IPS DF 19.7 (cell line): Measurements from ENCODE around the gene GLYATL1.
A peak's percentile ranks its signal among the peaks of the same experiment; 100 is the strongest.

Experiments
- DNase-seq: peaks from one replicate; pipeline ENCODE4 v3.0.0-alpha.2; 2013; ENCODE audit warnings: low read depth, low spot score

The GLYATL1 gene

DNA sequence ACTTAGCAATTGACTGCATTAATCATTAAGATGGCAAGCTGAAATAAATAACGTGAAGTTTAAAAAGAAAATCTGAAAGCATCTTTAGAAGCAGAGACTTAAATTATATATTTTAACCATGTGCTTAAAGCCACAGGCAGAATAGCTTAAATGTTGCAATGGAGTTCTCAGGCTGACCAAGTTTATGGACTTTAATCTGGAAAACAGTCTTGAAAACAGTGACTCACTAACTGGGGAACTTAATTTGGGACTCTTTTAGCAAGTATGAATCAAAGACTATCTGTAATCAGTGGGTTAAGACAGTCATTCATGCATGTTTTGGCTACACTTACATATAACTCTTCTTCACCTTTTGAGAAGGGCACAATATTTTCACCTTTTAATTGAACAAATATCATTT, 12.6 kb upstream of the GLYATL1 start:
- no peak for DNase-seq

DNA sequence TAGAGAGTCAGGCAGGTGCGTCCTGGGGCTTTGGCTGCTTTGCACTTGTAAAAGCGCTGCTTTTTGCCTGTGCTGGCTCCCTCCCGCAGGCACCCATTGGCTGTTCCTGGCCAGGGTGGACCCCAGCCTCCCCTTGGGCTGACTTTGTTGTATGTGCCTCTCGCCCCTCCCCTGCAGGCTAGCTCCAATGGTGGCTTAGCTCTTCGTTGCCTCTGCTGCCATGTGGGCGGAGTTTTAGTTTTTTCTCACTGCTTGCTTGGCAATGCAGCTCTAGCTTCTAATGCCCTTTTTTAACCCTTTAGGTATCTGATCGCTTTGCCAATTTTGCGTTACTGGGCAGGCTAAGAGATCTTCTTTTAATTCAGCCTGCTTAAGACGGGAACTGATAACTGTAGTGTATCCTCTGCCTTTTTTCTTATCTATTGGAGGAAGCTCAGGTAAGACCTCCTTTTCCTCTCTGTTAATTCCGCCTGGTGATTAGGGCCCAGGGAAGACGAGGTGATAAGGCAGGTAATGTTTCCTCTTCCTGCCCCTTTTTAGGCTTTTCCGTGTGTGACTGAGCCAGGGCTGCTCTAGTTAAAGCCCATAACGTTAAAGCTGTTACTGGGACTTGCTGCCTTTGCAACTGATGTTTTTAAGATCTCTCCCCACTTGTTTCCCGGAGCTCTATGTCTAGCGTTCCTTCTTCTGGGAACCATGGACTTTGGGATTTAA, 11.7 kb upstream of the GLYATL1 start:
- DNase-seq = peak; percentile 96

DNA sequence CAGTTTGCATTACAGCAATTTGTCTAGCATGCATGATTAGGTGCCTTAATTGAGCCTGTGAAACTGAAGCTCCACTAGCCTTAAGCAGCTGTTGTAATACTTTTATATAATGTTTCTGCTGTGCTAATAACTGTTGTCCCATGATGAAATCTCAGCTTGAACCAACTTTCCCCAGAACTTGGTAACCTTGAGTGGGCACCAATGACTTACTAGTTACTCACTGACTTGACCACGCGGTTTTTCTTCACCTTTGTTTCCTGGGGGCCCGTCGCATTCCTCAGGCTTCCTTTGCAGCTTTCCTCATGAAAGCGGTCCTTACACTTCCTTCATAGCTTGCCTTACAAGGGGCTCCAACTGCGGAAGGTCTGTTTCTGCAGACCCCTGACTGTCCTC, 11.2 kb upstream of the GLYATL1 start:
- DNase-seq = no peak

DNA sequence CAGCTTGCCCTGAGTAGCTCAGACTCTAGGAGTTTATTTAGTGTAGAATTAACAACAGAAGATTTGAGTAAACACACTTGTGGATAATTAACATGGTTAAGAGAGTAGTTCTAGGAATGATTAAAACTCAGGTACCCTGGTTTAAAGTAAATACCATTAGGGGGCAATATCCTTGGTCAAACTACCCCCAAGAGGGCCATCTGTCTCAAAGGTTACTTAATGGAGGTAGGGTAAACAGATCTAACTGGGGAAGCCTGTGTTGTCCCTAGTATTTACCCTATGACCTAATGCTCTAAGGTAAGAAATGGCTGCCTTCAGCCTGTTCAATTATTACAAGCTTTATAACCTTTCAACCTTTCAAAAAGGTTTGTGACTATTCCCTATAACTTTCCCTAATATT, 10.6 kb upstream of the GLYATL1 start:
- DNase-seq = no peak

DNA sequence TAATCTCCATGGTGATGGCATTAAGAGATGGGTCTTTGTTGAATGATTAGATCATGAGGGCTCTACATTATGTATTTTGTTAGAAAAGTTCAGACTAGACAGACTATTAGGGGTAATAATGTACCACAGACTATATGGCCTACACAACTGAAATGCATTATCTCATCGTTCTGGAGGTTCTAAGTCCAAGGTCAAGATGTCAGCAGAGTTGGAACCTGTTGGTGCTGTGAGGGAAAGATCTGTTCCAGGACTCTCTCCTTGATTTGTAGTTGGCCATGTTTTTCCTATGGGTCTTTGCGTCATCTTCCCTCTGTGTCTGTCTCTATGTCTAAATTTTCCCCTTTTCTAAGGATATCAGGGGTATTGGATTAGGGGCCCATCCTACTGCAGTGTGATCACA, 8.4 kb upstream of the GLYATL1 start:
- no peak for DNase-seq

DNA sequence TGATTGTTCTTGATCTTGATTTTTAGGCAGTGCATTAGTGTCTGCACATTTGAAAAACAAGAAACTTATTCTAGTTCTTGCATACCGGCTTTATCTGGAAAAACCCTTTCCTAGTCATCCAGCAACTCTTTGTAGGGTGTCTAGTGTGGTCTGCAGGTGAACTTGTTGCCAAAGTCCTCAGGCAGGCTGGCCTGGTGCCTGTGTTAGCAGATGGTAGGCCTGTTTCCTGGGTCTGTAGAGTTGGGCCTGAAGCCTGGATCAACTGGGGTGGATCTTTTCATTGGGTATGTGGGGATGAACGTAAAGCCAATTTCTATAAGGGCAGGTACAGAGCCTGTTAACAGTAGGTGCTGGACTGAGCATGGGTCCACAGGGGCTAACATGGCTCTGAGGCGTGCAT, 5.6 kb upstream of the GLYATL1 start:
- no peak for DNase-seq

DNA sequence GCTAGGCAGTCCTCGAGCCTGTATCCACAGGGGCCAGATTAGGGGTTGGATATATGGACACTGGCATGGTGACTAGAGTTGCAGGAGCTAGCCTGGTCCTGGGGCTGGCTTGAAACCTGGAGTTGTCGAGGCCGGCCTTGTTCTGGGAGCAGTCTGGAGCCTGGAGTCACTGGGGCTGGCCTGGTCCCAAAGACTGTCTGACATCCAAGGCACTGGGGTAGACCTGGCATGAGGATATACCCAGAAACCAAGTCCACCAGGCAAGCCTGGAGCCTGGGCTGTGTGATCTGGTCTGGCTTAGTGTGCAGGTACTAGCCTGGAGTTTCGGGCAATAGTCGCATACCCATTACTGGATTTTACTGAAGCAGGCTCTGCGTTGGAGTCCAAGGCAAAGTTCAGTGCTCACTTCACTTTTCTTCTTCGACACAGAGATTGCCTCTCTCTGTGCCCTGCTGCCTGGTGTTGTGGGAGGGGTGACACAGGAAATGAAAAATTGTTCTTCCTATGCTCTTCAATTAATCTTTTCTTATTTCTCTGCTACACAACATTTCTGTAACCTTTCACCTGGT, 4.3 kb upstream of the GLYATL1 start:
- no peak for DNase-seq

DNA sequence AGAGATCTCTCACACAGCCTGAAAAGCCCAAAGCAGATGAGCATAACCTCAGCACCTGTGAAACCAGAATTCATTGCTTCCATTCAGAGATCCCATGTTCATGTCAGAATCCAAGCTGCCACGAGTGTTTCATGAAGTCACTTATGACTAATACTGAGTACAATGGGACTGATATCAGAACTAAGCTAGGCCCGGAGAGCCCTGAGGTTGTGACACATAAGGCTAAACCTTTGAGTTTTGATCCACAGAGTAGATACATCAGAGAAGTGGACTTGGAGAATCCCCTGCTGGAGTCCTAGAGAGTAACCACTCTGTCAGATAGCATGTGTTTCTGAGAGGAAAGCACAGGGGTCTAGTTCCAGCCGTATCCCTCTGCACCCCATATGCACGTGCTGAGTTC, 890 bp upstream of the GLYATL1 start:
- no peak for DNase-seq

DNA sequence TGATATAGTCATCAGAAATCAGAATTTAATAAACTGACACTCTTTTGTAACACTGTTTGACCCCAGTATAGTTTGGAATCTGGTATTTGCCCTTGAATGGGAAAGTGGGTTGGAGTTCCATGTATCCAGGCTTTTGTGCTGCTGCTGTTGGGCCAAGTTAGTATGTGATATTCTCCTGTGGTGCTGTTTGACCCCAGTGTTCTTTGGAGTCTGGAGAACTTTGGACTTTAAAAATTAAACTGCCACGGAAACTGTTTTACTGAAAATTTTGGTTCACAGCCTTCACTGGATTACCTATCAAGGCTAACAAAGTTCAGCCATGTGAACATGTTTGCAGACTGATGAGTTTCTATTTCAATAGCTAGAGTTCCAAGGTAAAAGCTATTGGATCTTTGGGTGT, 740 bp downstream of the GLYATL1 start:
- DNase-seq = no peak

DNA sequence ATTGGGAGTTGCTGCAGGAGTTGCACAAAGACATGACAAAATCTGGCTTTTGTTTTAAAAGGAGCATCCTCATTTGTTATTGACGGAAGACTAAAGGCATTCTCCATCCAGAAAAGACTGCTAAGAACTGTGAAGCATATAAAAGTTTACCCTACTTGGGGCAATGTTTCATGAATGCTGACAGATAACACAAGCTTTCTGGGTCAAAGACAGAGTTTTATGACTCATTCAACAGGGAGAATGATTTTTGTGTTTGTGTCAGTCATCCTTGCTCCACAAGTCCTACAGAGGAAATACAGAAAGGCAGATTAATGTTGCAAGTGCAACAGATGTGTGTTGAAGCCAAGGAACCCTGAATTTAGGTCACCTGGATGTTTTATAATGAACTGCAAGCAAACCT, 2.5 kb downstream of the GLYATL1 start:
- no peak for DNase-seq

DNA sequence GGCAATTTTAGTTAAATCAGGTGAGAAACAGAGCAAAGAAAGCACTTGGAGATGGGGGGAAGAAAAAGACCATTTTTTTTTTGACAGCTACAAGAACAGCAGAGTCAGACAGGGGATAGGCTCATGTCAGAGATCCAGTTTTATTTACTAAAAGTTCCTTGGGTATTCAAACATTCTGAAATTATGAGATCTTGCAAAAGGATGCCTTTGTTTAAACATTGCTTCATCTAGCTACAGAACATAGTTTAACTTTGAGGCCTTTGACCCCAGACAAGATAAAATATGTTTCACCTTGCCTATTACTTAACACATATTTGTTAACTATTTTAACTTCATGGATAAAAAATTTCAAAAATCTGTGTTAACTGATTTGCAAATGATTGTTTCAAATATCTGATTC, 6.4 kb downstream of the GLYATL1 start:
- no peak for DNase-seq

DNA sequence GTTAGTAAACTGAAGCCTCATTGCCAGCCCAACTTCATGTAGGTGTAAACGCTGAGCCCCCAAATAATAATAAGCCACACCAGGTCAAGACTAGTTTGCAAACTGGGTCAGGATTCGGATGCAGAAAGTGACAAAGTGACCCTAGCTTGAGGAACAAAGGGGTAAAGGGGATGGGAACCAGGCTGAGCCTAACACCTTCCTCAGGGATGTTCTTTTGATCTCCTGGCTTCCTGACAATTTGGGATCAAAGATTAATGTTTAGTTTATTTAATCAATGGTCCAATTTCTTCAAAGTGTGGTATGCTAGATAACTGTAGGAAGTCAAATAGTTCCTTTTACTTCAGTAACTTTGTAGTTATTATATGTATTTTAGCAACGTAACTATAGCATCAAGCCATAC, 9.9 kb downstream of the GLYATL1 start:
- DNase-seq = no peak

DNA sequence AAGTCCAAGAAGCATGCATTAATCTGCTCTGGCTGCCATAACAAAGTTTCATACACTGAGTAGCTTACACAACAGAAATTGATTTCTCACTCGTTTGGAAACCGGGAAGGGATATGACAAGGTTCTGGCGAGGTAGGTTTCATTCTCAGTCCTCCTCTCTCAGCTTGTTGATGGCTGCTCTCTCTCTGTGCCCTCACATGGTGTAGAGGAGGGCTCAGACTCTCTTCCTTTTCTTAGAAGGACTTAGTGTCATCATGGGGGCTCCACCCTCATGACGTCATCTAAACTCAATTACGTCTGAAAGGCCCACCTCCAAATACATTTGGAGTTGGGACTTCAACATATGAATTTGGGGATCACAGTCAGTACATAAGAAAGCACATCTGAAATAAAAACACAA, 18.6 kb downstream of the GLYATL1 start:
- no peak for DNase-seq

DNA sequence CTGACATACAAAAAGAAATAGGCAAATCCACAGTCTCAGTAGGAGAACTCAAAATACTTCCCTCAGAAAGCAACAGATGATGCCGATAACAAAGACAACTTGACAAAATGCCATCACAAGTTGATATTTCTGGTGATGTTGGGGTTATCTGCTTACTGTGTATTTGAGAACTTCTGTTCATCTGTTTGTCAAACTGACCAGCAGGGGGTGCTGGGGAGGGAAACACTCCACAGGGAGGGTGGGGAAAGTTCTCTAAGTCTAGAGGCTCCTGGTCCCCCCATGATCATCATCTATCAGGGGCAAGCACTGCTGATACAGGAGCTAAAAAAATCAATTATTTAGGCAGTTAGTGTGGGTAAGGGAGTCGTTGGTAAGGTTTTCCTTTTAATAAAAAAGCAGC, 19.2 kb downstream of the GLYATL1 start:
- DNase-seq = no peak

DNA sequence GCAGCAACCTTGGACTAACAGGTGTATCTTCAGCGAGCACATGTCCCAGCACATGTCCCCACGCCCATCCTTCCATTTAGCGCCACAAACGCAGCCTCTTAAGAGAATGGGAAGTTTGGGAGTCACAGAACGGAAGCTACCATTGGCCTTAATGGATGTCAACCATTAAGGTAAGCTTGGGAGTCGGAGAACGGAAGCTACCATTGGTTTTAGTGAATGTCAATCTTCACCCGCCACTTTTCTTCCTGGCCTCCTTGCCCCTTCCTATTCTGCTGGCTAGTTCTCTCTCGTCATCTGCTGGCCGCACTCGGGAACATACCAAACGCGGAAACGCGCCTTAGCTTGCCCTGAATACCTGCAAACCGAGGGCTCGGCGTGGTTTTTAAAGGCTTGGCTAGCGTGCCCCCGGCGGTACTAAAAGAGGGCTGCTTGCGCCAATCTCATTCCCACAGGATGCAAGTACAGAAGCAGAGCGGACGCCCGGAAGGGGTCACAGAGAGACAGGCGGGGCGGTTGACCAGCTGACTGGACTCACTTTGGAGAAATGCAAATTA, 24.3 kb downstream of the GLYATL1 start:
- DNase-seq = peak; percentile 100

DNA sequence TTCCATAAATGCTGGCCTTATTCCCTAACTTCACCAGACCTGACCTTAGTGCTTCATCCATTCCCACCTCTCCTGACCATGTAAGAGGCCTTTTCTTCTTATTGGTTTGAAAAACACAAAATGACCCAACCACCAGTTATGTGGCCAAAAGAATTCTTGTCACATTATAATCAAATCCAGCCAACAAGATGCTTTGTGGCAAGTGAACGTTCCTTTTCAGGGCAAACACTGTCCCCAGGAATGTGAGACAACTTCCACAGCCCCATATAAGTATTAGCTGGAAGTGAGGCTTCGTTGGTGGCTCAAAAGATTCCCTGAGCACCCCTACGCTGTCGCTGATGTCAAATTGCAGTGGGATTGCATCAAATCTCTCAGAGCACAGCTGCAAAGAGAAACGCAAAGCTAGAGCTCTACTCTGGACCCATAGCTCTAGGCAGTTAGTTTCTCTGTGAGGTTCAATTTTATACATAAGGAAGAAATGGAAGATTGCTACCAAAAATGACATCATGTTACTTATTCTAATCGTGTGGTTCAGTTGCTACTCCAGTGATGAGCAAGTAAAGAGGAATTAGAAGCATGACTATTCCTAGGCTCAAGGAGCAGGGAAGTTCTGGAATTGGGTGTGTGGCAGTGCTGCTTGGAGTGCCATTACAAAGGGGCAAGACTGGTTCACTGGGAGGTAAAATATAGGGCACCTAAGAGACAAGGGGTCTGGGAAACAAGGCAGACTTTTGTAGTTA, 26.1 kb downstream of the GLYATL1 start:
- DNase-seq = no peak

DNA sequence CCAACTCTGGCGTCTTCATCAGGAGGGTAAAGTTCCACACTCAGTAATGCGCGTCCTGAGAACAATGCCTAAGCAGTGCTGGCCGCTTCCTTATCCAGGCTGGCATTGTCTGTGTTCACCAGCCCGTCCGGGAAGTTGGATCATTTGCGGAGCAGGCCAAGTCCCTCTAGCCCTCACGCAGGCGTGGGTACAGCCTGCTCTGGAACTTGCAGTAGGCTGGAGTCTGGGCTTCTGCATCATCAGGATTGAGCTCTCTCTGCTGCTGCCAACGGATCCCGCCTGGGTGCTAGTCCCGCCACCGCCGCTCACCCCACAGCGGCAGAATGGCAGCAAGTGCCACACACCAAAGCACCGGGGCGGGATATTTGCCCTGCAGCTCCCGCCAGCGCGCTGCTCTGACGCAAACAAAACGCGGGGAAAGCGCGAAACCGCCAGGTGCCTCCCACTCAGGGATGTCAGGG, 29.0 kb downstream of the GLYATL1 start:
- DNase-seq = no peak

DNA sequence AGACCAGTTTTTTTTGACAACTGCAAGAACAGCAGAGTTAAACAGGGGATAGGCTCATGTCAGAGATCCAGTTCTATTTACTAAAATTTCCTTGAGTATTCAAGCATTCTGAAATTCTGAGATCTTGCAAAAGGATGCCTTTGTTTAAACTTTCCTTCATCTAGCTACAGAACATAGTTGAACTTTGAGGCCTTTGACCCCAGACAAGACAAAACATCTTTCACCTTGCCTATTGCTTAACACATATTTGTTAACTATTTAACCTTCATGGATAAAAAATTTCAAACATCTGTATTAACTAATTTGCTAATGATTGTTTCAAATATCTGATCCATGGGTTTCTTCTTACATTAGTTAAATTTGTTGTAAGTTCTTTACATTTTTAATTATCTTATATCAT, 38.2 kb downstream of the GLYATL1 start:
- DNase-seq = no peak

DNA sequence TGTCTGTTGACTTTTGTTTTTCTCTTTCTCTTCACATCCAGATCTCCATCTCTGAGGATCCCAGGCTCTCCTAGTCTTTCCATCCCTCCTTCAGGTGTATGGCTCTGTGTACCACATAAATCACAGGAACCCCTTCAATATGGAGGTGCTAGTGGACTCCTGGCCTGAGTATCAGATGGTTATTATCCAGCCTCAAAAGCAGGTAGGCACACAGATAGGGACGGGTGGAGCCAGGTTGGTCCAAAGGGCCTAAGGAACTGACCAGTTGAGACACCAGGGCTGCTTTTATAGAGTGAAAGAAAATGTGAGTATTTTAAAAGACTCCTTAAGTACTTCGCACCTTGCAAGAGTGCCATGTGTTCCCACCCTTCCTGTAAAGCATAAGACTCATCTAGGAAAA, 39.9 kb downstream of the GLYATL1 start:
- DNase-seq = no peak

DNA sequence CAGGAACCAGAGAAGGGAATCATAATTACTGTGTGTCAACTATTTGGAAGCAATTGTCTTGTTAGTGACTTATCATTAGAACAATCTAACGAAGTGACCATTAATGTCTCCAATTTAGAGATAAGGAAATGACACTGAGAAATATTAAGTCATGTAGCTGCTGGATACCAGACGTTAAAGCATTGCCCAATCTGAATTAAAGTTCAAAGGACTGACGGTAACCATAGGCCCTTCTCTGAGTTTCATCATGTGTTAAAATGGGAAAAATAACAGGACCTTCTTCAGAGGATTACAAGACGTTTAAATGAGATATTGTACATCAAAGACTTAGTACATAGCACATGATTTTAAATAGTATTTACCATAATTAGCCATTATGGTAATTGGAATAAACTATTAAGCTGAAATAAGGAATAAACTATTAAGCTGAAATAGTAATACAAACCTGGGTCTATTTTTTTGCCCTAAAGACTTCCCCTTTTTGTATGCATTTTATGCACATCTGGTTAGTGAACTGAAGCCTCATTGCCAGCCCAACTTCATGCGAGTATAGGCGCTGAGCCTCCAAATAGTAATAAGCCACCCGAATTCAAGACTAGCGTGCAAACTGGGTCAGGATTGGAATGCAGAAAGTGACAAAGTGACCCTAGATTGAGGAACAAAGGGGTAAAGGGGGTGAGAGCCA, 41.0 kb downstream of the GLYATL1 start:
- DNase-seq = no peak

DNA sequence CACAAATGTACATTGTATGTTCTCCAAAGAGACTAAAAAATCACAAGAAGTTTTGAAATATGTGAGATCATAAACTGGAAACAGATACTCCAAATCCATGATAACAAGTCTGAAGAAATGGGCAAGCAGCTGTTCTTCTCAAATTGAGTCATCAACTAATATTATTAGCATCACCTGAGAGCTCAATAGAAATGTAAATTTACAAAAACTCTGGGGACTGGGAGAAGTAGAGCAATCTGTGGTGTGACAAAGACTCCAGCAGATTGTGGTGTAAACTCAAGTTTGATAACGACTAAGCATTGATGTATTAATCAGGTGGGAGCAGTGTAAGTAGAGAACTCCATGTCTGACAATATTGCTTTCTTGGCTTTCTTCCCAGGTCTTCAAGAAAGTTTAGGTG, 53.2 kb downstream of the GLYATL1 start:
- DNase-seq = no peak

DNA sequence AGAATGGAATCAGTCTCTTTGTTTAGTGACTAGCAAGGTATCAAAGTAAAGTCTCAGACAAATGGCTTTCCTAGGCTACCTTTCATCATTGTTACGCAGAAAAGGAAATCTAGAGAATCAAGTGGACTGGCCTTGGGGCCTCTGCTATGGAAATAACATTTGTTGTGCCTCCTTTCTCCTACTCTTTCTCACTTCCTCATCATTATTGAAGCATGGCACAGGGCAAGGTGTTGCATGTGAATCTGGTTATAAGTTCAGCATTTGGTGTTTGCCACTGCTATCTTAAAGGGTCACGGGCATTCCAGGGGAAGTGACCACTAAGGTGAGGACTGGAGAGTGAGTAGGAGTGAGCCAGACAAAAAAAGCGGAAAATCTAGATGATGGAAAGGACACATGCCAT, 54.9 kb downstream of the GLYATL1 start:
- DNase-seq = no peak
